HEK293 (cell line): Measurements from ENCODE around the gene ALDOC.
A peak's percentile ranks its signal among the peaks of the same experiment; 100 is the strongest.

Experiments
- CTCF ChIA-PET: fragments of 350-600 bp; formaldehyde crosslinking; extraction: SDS; loops from one replicate; lab custom pipeline; 2021; ENCODE audit warnings: antibody characterized with exemption; lab: Yijun Ruan, JAX
- POLR2A ChIA-PET: fragments of 300-600 bp; formaldehyde crosslinking; extraction: SDS; loops from one replicate; lab custom pipeline; 2020; ENCODE audit warnings: antibody characterized with exemption, inconsistent platforms; lab: Yijun Ruan, JAX
- H3K27ac ChIP-seq: fragments of 200-500 bp; sonication (Bioruptor generic); 2 replicates; pipeline ENCODE4 v1.5.1; 2014; ENCODE audit warnings: low read depth, low read length, control low read depth, inconsistent platforms; ENCODE audit errors: extremely low read depth
- H3K36me3 ChIP-seq, 2 experiments: fragments of 200-500 bp in 1 of 2; sonication (Bioruptor generic) in 1 of 2; 1 replicate in 1 of 2; 2 replicates in 1 of 2; pipeline ENCODE4 v1.5.1; 2014 to 2017; ENCODE audit warnings: inconsistent platforms in 2 of 2, low read length in 2 of 2; ENCODE audit not compliant: control insufficient read depth in 2 of 2, insufficient read depth in 1 of 2
- H3K4me1 ChIP-seq: fragments of 200-500 bp; sonication (Bioruptor generic); 2 replicates; pipeline ENCODE4 v1.5.1; 2014; ENCODE audit warnings: mild to moderate bottlenecking, low read length, inconsistent platforms; ENCODE audit not compliant: control insufficient read depth, insufficient read depth
- H3K4me3 ChIP-seq: 2 replicates; pipeline ENCODE4 v1.5.1; 2011; ENCODE audit warnings: low read depth, mild to moderate bottlenecking, control low read depth, low read length, moderate library complexity
- H3K9me3 ChIP-seq: fragments of 200-500 bp; sonication (Bioruptor generic); 2 replicates; pipeline ENCODE4 v1.5.1; 2014; ENCODE audit warnings: low read depth, low read length, inconsistent platforms; ENCODE audit not compliant: control insufficient read depth, insufficient read depth
- IKZF3 ChIP-seq: fragments of 450-650 bp; IDR thresholded peaks from 2 replicates; pipeline ENCODE4 v1.5.0; 2018; ENCODE audit warnings: missing biosample characterization, mild to moderate bottlenecking, missing genetic modification characterization, moderate library complexity
- KLF10 ChIP-seq: fragments of 450-650 bp; IDR thresholded peaks from 2 replicates; pipeline ENCODE4 v1.5.1; 2018; ENCODE audit warnings: missing biosample characterization, mild to moderate bottlenecking, missing genetic modification characterization
- KLF8 ChIP-seq: fragments of 450-650 bp; formaldehyde crosslinking; IDR thresholded peaks from 2 replicates; pipeline ENCODE4 v1.5.1; 2016; ENCODE audit warnings: missing biosample characterization, missing genetic modification characterization
- MEIS1 ChIP-seq: sonication (generic); formaldehyde crosslinking; IDR thresholded peaks from 2 replicates; pipeline ENCODE4 v1.8.1; 2022; ENCODE audit warnings: missing genetic modification reagents, mild to moderate bottlenecking, borderline replicate concordance
- SCRT2 ChIP-seq: fragments of 450-650 bp; formaldehyde crosslinking; IDR thresholded peaks from 2 replicates; pipeline ENCODE4 v1.5.1; 2016; ENCODE audit warnings: missing biosample characterization, missing genetic modification characterization
- SP2 ChIP-seq: fragments of 450-650 bp; formaldehyde crosslinking; IDR thresholded peaks from 2 replicates; pipeline ENCODE4 v1.5.1; 2016; ENCODE audit warnings: missing biosample characterization, missing genetic modification characterization
- YY2 ChIP-seq: fragments of 450-650 bp; formaldehyde crosslinking; IDR thresholded peaks from 2 replicates; pipeline ENCODE4 v1.5.1; 2016; ENCODE audit warnings: missing biosample characterization, missing genetic modification characterization
- ZBTB17 ChIP-seq: fragments of 450-650 bp; formaldehyde crosslinking; IDR thresholded peaks from 2 replicates; pipeline ENCODE4 v1.5.1; 2016; ENCODE audit warnings: missing biosample characterization, missing genetic modification characterization
- ZBTB20 ChIP-seq: fragments of 450-650 bp; formaldehyde crosslinking; IDR thresholded peaks from 2 replicates; pipeline ENCODE4 v1.5.1; 2016; ENCODE audit warnings: missing biosample characterization, missing genetic modification characterization
- ZBTB48 ChIP-seq: fragments of 450-650 bp; formaldehyde crosslinking; IDR thresholded peaks from 2 replicates; pipeline ENCODE4 v1.5.1; 2016; ENCODE audit warnings: missing biosample characterization, missing genetic modification characterization
- ZNF121 ChIP-seq: fragments of 450-650 bp; formaldehyde crosslinking; IDR thresholded peaks from 2 replicates; pipeline ENCODE4 v1.5.1; 2016; ENCODE audit warnings: missing biosample characterization, missing genetic modification characterization
- ZNF157 ChIP-seq: fragments of 450-650 bp; formaldehyde crosslinking; IDR thresholded peaks from 2 replicates; pipeline ENCODE4 v1.5.1; 2016; ENCODE audit warnings: missing biosample characterization, missing genetic modification characterization
- ZNF274 ChIP-seq, 2 experiments: fragments of 200-500 bp in 1 of 2; fragments of 450-650 bp in 1 of 2; sonication (Bioruptor generic) in 1 of 2; formaldehyde crosslinking in 1 of 2; IDR thresholded peaks; 2 replicates each; pipeline versions ENCODE4 v1.5.1 to v1.6.1; 2014 to 2016; ENCODE audit warnings: borderline replicate concordance in 1 of 2, inconsistent platforms in 1 of 2, low read length in 1 of 2, missing biosample characterization in 1 of 2, missing genetic modification characterization in 1 of 2
- ZNF394 ChIP-seq: fragments of 450-650 bp; formaldehyde crosslinking; IDR thresholded peaks from 2 replicates; pipeline ENCODE4 v1.5.1; 2016; ENCODE audit warnings: missing biosample characterization, missing genetic modification characterization, mild to moderate bottlenecking, moderate library complexity, borderline replicate concordance
- ZNF514 ChIP-seq: fragments of 450-650 bp; formaldehyde crosslinking; IDR thresholded peaks from 2 replicates; pipeline ENCODE4 v1.5.1; 2016; ENCODE audit warnings: missing biosample characterization, missing genetic modification characterization
- ZNF560 ChIP-seq: fragments of 450-650 bp; formaldehyde crosslinking; IDR thresholded peaks from 2 replicates; pipeline ENCODE4 v1.5.1; 2017; ENCODE audit warnings: missing biosample characterization, missing genetic modification characterization, borderline replicate concordance
- ZNF561 ChIP-seq: fragments of 450-650 bp; IDR thresholded peaks from 2 replicates; pipeline ENCODE4 v1.5.1; 2018; ENCODE audit warnings: missing biosample characterization, missing genetic modification characterization, borderline replicate concordance
- ZNF600 ChIP-seq: fragments of 450-650 bp; formaldehyde crosslinking; IDR thresholded peaks from 2 replicates; pipeline ENCODE4 v1.5.1; 2016; ENCODE audit warnings: missing biosample characterization, missing genetic modification characterization
- ZNF610 ChIP-seq: fragments of 450-650 bp; formaldehyde crosslinking; IDR thresholded peaks from 2 replicates; pipeline ENCODE4 v1.5.1; 2016; ENCODE audit warnings: missing biosample characterization, missing genetic modification characterization, borderline replicate concordance
- ZNF670 ChIP-seq: fragments of 450-650 bp; formaldehyde crosslinking; IDR thresholded peaks from 2 replicates; pipeline ENCODE4 v1.5.1; 2016; ENCODE audit warnings: missing biosample characterization, missing genetic modification characterization, low read depth
- ZNF747 ChIP-seq: fragments of 450-650 bp; formaldehyde crosslinking; IDR thresholded peaks from 2 replicates; pipeline ENCODE4 v1.5.1; 2016; ENCODE audit warnings: missing biosample characterization, missing genetic modification characterization
- ZNF76 ChIP-seq: fragments of 450-650 bp; formaldehyde crosslinking; IDR thresholded peaks from 2 replicates; pipeline ENCODE4; 2016; ENCODE audit warnings: low read depth, missing biosample characterization, missing genetic modification characterization, borderline replicate concordance
- ZSCAN23 ChIP-seq: fragments of 450-650 bp; formaldehyde crosslinking; IDR thresholded peaks from 2 replicates; pipeline ENCODE4 v1.5.1; 2016; ENCODE audit warnings: missing biosample characterization, missing genetic modification characterization
- ZSCAN4 ChIP-seq: fragments of 450-650 bp; formaldehyde crosslinking; IDR thresholded peaks from 2 replicates; pipeline ENCODE4 v1.5.1; 2017; ENCODE audit warnings: missing biosample characterization, missing genetic modification characterization
- TF ChIP-seq, protein P1 (sequence below): fragments of 450-650 bp; formaldehyde crosslinking; IDR thresholded peaks from 2 replicates; pipeline ENCODE4 v1.5.1; 2016; ENCODE audit warnings: missing biosample characterization, missing genetic modification characterization
- TF ChIP-seq, protein P2 (sequence below): fragments of 450-650 bp; formaldehyde crosslinking; IDR thresholded peaks from 2 replicates; pipeline ENCODE4 v1.5.1; 2016; ENCODE audit warnings: missing biosample characterization, missing genetic modification characterization, low read depth

Gene ALDOC

DNA sequence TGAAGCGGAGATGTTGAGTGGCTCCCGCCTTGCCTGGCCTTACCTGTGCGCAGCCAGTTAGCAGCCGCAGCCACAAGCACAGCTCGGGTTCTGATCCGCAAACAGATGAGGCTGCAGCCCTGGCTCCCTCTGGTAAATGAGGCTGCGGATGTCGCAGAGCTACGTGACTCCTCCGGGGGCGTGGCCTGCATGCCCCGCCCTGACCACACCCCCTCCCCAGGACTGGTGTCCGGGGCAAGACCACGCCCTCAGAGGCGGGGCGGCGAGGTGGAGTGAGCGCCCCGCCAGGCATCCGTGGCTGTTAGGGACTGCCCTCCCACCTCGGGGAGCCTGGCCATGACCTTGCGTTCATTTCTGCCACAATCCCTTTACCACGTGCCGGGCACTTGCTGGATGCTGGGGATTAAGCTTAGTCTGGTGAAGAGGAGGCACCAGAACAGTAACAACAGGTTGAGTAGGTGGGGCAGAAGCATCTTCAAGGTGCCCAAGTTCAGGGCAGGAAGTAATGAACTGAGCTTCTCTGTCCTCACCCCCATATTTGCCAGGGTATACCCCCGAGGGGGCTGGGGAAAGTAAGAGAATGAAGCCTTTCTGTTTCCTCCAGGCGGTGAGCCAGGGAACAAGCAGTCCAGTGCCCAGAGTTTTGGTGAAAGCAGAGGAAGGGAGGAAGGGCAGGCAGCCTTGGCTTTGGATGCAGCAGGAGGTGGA, at the start of gene ALDOC (continued):
- TF ChIP-seq ZNF274 (IDR thresholded peaks at IDR 0.05; ENCODE audit: low read length): no peak
- no peak for TF ChIP-seq ZNF274 (tag by site-specific recombination; IDR thresholded peaks at IDR 0.05; ENCODE audit: borderline replicate concordance)
- TF ChIP-seq YY2 (tag by site-specific recombination): no peak
- TF ChIP-seq ZSCAN23 (tag by site-specific recombination): no peak
- no peak for TF ChIP-seq ZSCAN4 (tag by site-specific recombination)
- no peak for TF ChIP-seq ZNF747 (tag by site-specific recombination)
- TF ChIP-seq ZNF394 (tag by site-specific recombination): no peak
- TF ChIP-seq ZNF670 (tag by site-specific recombination): no peak
- peak; percentile 53 for TF ChIP-seq ZBTB17 (tag by site-specific recombination)
- TF ChIP-seq ZNF514 (tag by site-specific recombination): no peak
- peak; percentile 80 for TF ChIP-seq ZBTB48 (tag by site-specific recombination)
- TF ChIP-seq SCRT2: peak; percentile 84
- TF ChIP-seq ZNF157 (tag by site-specific recombination): no peak
- TF ChIP-seq ZNF600 (tag by site-specific recombination): peak; percentile 49; the same call in 1 of the 2 replicates
- peak; percentile 93 for TF ChIP-seq KLF8
- TF ChIP-seq ZBTB20 (tag by site-specific recombination): no peak
- TF ChIP-seq, protein P1, sequence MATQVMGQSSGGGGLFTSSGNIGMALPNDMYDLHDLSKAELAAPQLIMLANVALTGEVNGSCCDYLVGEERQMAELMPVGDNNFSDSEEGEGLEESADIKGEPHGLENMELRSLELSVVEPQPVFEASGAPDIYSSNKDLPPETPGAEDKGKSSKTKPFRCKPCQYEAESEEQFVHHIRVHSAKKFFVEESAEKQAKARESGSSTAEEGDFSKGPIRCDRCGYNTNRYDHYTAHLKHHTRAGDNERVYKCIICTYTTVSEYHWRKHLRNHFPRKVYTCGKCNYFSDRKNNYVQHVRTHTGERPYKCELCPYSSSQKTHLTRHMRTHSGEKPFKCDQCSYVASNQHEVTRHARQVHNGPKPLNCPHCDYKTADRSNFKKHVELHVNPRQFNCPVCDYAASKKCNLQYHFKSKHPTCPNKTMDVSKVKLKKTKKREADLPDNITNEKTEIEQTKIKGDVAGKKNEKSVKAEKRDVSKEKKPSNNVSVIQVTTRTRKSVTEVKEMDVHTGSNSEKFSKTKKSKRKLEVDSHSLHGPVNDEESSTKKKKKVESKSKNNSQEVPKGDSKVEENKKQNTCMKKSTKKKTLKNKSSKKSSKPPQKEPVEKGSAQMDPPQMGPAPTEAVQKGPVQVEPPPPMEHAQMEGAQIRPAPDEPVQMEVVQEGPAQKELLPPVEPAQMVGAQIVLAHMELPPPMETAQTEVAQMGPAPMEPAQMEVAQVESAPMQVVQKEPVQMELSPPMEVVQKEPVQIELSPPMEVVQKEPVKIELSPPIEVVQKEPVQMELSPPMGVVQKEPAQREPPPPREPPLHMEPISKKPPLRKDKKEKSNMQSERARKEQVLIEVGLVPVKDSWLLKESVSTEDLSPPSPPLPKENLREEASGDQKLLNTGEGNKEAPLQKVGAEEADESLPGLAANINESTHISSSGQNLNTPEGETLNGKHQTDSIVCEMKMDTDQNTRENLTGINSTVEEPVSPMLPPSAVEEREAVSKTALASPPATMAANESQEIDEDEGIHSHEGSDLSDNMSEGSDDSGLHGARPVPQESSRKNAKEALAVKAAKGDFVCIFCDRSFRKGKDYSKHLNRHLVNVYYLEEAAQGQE (tag by site-specific recombination): no peak
- peak; percentile 70 for TF ChIP-seq SP2
- no peak for TF ChIP-seq ZNF610
- TF ChIP-seq ZNF561 (tag by site-specific recombination): 0 out of 2 replicates have a peak, but pooled peaks have one; percentile 62
- TF ChIP-seq IKZF3: no peak
- no peak for TF ChIP-seq ZNF121
- TF ChIP-seq KLF10: peak; percentile 86; the same call in 1 of the 2 replicates

- H3K4me1 ChIP-seq: no peaks in the 10 kb centered on the region
- TF ChIP-seq ZNF76: no peak
- TF ChIP-seq ZNF560 (tag by site-specific recombination): no peak
- TF ChIP-seq MEIS1 (CRISPR knock-in tag): no peak
- TF ChIP-seq, protein P2, sequence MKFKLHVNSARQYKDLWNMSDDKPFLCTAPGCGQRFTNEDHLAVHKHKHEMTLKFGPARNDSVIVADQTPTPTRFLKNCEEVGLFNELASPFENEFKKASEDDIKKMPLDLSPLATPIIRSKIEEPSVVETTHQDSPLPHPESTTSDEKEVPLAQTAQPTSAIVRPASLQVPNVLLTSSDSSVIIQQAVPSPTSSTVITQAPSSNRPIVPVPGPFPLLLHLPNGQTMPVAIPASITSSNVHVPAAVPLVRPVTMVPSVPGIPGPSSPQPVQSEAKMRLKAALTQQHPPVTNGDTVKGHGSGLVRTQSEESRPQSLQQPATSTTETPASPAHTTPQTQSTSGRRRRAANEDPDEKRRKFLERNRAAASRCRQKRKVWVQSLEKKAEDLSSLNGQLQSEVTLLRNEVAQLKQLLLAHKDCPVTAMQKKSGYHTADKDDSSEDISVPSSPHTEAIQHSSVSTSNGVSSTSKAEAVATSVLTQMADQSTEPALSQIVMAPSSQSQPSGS (tag by site-specific recombination): no peak
- no peak overlapping the region for H3K27ac ChIP-seq
- peaks cover 74 to 95% of the 10 kb centered on the region in 2 experiments for H3K36me3 ChIP-seq
- ChIA-PET POLR2A (interaction anchor here (1.3 to 3.0 kb wide), 2 partner anchors 10 to 21 kb away, joined by 10 to 13 read pairs; partner anchors contain the start of gene BLTP2), CTCF (interaction anchor here (0.9 to 3.8 kb wide), 5 partner anchors 8 to 76 kb away, joined by 3 to 25 read pairs (median 4); partner anchors contain the start of gene RSKR)
- no peak overlapping the region for H3K4me3 ChIP-seq
- H3K9me3 ChIP-seq: no peaks in the 10 kb centered on the region
These were observed 47.5 kb upstream of the ALDOC start for GRCh38 chr17:28624148-28624547.
